Measurements from ENCODE around the gene DPY30. TPM values are rescaled to one million over a fixed set of nuclear protein-coding genes. Genes with fewer than 3 reads are reported as not detected.
"Not testable (repeated sequence)": the region's sequence is repeated elsewhere in the genome, so short reads cannot be mapped to it uniquely, and the experiment has no call there.

DPY30 gene
- total and polyA plus RNA-seq, 2 of the 4 experiments (the other 2 are of a cell fraction) = 65.2 to 85.2 TPM

GRCh38 chr2:32018789-32019482 lies 20.7 kb downstream of the DPY30 start:
- H2BK5ac ChIP-seq (ENCODE audit: low read depth, low read length, poor library complexity, severe bottlenecking); H3K9me1 ChIP-seq (ENCODE audit: insufficient read depth, low read length); BruUV-seq (replicated peaks); H4K5ac ChIP-seq (ENCODE audit: low read depth, low read length); H4K91ac ChIP-seq (ENCODE audit: insufficient read depth, low read depth, low read length); intact Hi-C loops (cut with micrococcal nuclease); H4K20me1 ChIP-seq (ENCODE audit: insufficient read depth, low read length); H3K27me3 ChIP-seq (ENCODE audit: control insufficient read depth, insufficient read depth, low read length); H3K56ac ChIP-seq (ENCODE audit: extremely low read depth, insufficient read depth, low read length); H2AFZ ChIP-seq (replicated peaks; ENCODE audit: low read length, poor library complexity); H4K8ac ChIP-seq (ENCODE audit: low read depth in 2 of 2, low read length in 2 of 2); dilution Hi-C loops (cut with HindIII; ENCODE audit: low sequenced_read_pairs, unreplicated experiment); H3K27ac ChIP-seq (ENCODE audit: insufficient read depth, low read length); H3K4ac ChIP-seq (ENCODE audit: low read depth, low read length); ATAC-seq (ENCODE audit: low read depth); POLR2A ChIA-PET (ENCODE audit: unreplicated experiment); H3K14ac ChIP-seq (replicated peaks; ENCODE audit: low read depth, low read length); H2BK120ac ChIP-seq (ENCODE audit: low read depth, low read length); H3K79me1 ChIP-seq (ENCODE audit: low read depth in 1 of 2, low read length in 2 of 2); CTCF ChIA-PET; in situ Hi-C loops (cut with MboI; ENCODE audit: low sequenced_read_pairs); H3K4me2 ChIP-seq (ENCODE audit: low read depth, low read length); DNase-seq; H2BK20ac ChIP-seq (ENCODE audit: low read depth, low read length); H2BK15ac ChIP-seq (ENCODE audit: low read depth, low read length); H2AK5ac ChIP-seq (ENCODE audit: low read depth, low read length); H3K23ac ChIP-seq (ENCODE audit: low read depth, low read length); H3K4me1 ChIP-seq (ENCODE audit: control insufficient read depth, insufficient read depth, low read length); H3K9me3 ChIP-seq (ENCODE audit: control insufficient read depth, insufficient read depth, low read length); H2AK9ac ChIP-seq (replicated peaks; ENCODE audit: low read depth, low read length, poor library complexity); H3K9ac ChIP-seq (ENCODE audit: low read depth, low read length); H3K18ac ChIP-seq (ENCODE audit: low read depth, low read length); H3K4me3 ChIP-seq (ENCODE audit: insufficient read depth, low read depth, low read length): not testable (repeated sequence)
- 100% methylated on average over 2 of the region's 9 CpGs; no CpG with 5 or more reads in 1 of the 2 experiments for WGBS, 2 experiments (ENCODE audit: extremely low coverage in 2 of 2, insufficient read length in 1 of 2)
- peaks cover 12% of the 10 kb centered on the region for H3K36me3 ChIP-seq (ENCODE audit: control insufficient read depth, insufficient read depth, low read length)
